ENCODE results near the gene S100A8. TPM values are rescaled to one million over a fixed set of nuclear protein-coding genes. Genes with fewer than 3 reads are reported as not detected.

The S100A8 gene
- polyA plus RNA-seq, 1 donor (not counting 4 experiments of a cell fraction or from before 2014, with no cell fraction given) = 403 TPM

DNA sequence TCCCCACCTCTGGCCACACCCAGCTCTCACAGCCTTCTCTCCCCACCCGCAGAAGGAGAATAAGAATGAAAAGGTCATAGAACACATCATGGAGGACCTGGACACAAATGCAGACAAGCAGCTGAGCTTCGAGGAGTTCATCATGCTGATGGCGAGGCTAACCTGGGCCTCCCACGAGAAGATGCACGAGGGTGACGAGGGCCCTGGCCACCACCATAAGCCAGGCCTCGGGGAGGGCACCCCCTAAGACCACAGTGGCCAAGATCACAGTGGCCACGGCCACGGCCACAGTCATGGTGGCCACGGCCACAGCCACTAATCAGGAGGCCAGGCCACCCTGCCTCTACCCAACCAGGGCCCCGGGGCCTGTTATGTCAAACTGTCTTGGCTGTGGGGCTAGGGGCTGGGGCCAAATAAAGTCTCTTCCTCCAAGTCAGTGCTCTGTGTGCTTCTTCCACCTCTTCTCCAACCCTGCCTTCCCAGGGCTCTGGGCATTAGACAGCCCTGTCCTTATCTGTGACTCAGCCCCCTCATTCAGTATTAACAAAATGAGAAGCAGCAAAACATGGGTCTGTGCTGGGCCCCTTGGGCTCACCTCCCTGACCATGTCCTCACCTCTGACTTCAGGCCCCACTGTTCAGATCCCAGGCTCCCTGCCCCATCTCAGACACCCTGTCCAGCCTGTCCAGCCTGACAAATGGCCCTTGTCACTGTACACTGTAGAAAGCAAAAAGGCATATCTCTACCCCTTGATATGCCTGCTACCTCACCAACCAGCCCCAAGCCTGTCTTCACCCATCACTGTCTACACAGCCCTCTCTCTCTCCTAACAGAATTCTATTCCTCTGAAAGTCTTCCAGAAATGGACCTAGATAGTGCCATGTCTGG lies 30.0 kb downstream of the S100A8 start:
- H3K79me2 ChIP-seq (ENCODE audit: control insufficient read depth, insufficient read depth, low read length) = no peaks in the 10 kb centered on the region
- no peak for DNase-seq (ENCODE audit: low read depth, low spot score)
- no peaks in the 10 kb centered on the region for H4K20me1 ChIP-seq (ENCODE audit: control insufficient read depth, extremely low read depth, insufficient read depth, low read length)
- FAIRE-seq = no peak
- no peak overlapping the region for H3K9ac ChIP-seq (ENCODE audit: control insufficient read depth, extremely low read depth, insufficient read depth, low read length)
- no peak overlapping the region for H3K4me2 ChIP-seq (ENCODE audit: control insufficient read depth, extremely low read depth, insufficient read depth, low read depth, low read length)
- H3K9me3 ChIP-seq (ENCODE audit: control insufficient read depth, low read depth, low read length) = no peaks in the 10 kb centered on the region
- H3K4me3 ChIP-seq (ENCODE audit: control insufficient read depth in 2 of 3, extremely low read depth in 1 of 3, insufficient read depth in 2 of 3, low read depth in 1 of 3, low read length in 3 of 3) = no peak overlapping the region
- H3K36me3 ChIP-seq (ENCODE audit: control insufficient read depth in 2 of 2, extremely low read depth in 1 of 2, insufficient read depth in 2 of 2, low read length in 2 of 2) = no peaks in the 10 kb centered on the region
- peaks cover 33% of the 10 kb centered on the region for H3K4me1 ChIP-seq (ENCODE audit: control insufficient read depth, extremely low read depth, insufficient read depth, low read length)
- no peak overlapping the region for H2AFZ ChIP-seq (ENCODE audit: control insufficient read depth, low read length)
- no peaks in the 10 kb centered on the region for H3K9me1 ChIP-seq (ENCODE audit: control insufficient read depth, extremely low read depth, insufficient read depth, low read length)
- no peak overlapping the region for H3K27ac ChIP-seq (ENCODE audit: control insufficient read depth, insufficient read depth, low read length)
- dilution Hi-C loops (cut with MboI; ENCODE audit: extremely low pct_ligation_motif_present, low sequenced_read_pairs) = no loop called here
- no peak for TF ChIP-seq EZH2 (IDR thresholded peaks at IDR 0.05; ENCODE audit: low read length)
- TF ChIP-seq, protein P1, sequence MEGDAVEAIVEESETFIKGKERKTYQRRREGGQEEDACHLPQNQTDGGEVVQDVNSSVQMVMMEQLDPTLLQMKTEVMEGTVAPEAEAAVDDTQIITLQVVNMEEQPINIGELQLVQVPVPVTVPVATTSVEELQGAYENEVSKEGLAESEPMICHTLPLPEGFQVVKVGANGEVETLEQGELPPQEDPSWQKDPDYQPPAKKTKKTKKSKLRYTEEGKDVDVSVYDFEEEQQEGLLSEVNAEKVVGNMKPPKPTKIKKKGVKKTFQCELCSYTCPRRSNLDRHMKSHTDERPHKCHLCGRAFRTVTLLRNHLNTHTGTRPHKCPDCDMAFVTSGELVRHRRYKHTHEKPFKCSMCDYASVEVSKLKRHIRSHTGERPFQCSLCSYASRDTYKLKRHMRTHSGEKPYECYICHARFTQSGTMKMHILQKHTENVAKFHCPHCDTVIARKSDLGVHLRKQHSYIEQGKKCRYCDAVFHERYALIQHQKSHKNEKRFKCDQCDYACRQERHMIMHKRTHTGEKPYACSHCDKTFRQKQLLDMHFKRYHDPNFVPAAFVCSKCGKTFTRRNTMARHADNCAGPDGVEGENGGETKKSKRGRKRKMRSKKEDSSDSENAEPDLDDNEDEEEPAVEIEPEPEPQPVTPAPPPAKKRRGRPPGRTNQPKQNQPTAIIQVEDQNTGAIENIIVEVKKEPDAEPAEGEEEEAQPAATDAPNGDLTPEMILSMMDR (optimal IDR thresholded peaks at IDR 0.05 in 1 of 3, IDR thresholded peaks at IDR 0.05 in 1 of 3, conservative IDR thresholded peaks at IDR 0.05 in 1 of 3; ENCODE audit: extremely low read depth in 1 of 3, insufficient read depth in 2 of 3, low read length in 3 of 3) = no peak
- no peaks in the 10 kb centered on the region for H3K27me3 ChIP-seq (ENCODE audit: control insufficient read depth, extremely low read depth, insufficient read depth, low read length)

DNA sequence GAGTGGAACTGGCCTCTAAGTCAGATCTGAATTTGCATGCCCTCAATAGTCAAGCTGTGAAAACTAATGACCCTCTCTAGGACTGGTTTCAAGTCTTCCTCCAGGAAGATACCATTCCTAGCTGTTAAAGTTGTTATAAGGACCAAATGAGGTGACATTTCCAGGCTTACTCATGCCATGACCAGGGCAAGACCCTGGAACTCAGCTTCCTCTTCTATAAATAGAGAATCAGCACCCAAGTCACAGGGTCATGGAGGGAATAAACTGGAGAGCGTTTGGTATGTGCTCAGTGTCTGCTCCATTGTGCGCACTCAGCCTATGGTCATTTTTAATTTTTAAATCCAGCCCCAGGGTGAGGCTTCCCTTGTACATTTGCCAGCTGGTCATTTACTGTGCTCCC lies 30.7 kb downstream of the S100A8 start:
- dilution Hi-C loops (cut with MboI; ENCODE audit: extremely low pct_ligation_motif_present, low sequenced_read_pairs) = no loop called here
- DNase-seq (ENCODE audit: low read depth, low spot score) (no peak), FAIRE-seq (no peak)
- no peak for TF ChIP-seq EZH2 (IDR thresholded peaks at IDR 0.05; ENCODE audit: low read length)
- TF ChIP-seq, protein P1 (optimal IDR thresholded peaks at IDR 0.05 in 1 of 3, IDR thresholded peaks at IDR 0.05 in 1 of 3, conservative IDR thresholded peaks at IDR 0.05 in 1 of 3; ENCODE audit: extremely low read depth in 1 of 3, insufficient read depth in 2 of 3, low read length in 3 of 3) = no peak
- Histone ChIP-seq H3K4me2 (ENCODE audit: control insufficient read depth, extremely low read depth, insufficient read depth, low read depth, low read length) (no peak overlapping the region), H3K9ac (ENCODE audit: control insufficient read depth, extremely low read depth, insufficient read depth, low read length) (no peak overlapping the region), H3K4me3 (ENCODE audit: control insufficient read depth in 2 of 3, extremely low read depth in 1 of 3, insufficient read depth in 2 of 3, low read depth in 1 of 3, low read length in 3 of 3) (no peak overlapping the region), H3K9me3 (ENCODE audit: control insufficient read depth, low read depth, low read length) (no peaks in the 10 kb centered on the region), H4K20me1 (ENCODE audit: control insufficient read depth, extremely low read depth, insufficient read depth, low read length) (no peaks in the 10 kb centered on the region), H3K36me3 (ENCODE audit: control insufficient read depth in 2 of 2, extremely low read depth in 1 of 2, insufficient read depth in 2 of 2, low read length in 2 of 2) (no peaks in the 10 kb centered on the region), H3K79me2 (ENCODE audit: control insufficient read depth, insufficient read depth, low read length) (no peaks in the 10 kb centered on the region), H2AFZ (ENCODE audit: control insufficient read depth, low read length) (no peak overlapping the region), H3K27me3 (ENCODE audit: control insufficient read depth, extremely low read depth, insufficient read depth, low read length) (no peaks in the 10 kb centered on the region), H3K4me1 (ENCODE audit: control insufficient read depth, extremely low read depth, insufficient read depth, low read length) (peaks cover 29% of the 10 kb centered on the region), H3K9me1 (ENCODE audit: control insufficient read depth, extremely low read depth, insufficient read depth, low read length) (no peaks in the 10 kb centered on the region), H3K27ac (ENCODE audit: control insufficient read depth, insufficient read depth, low read length) (no peak overlapping the region)

Data from keratinocyte (primary cell).